ENCODE measurements around the gene METAP2. TPM values are rescaled to one million over a fixed set of nuclear protein-coding genes. Genes with fewer than 3 reads are reported as not detected.
"Not testable (repeated sequence)": the region's sequence is repeated elsewhere in the genome, so short reads cannot be mapped to it uniquely, and the experiment has no call there.

Gene METAP2
- total RNA-seq, 2 experiments from 2014 or later: 60.2 to 66.3 TPM

DNA sequence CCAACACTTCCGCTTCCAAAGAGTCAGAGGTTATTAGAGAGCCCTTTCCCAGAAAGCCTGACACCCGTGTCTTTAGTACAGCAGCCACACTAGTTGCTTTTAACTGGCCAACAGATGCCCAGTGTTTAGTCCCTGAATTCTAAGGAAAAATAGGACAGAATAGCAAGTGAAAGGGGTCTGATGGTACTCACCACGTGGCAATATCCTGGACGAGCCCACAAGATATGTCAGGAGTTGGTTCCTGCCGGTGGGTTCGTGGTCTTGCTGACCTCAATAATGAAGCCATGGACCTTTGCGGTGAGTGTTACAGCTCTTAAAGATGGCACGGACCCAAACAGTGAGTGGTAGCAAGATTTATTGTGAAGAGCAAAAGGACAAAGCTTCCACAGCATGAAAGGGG, 16.3 kb upstream of the METAP2 start:
- ATAC-seq (ENCODE audit: poor library complexity); H3K27me3 ChIP-seq (ENCODE audit: control insufficient read depth in 1 of 2, insufficient read depth in 2 of 2, low read length in 2 of 2); H3K4me3 Mint-ChIP-seq; H3K9me3 Mint-ChIP-seq; POLR2A ChIA-PET; DNase-seq; H3K36me3 Mint-ChIP-seq (ENCODE audit: low read depth); H3K27ac ChIP-seq (ENCODE audit: low read depth in 1 of 2, low read length in 2 of 2); intact Hi-C loops (cut with DNase I, micrococcal nuclease); H3K4me3 ChIP-seq (ENCODE audit: low read length); CTCF ChIA-PET; H3K27me3 Mint-ChIP-seq; H3K27ac Mint-ChIP-seq; H3K4me1 Mint-ChIP-seq (ENCODE audit: low read depth); H3K36me3 ChIP-seq (ENCODE audit: insufficient read depth, low read length); H3K4me1 ChIP-seq (ENCODE audit: insufficient read depth, low read length): not testable (repeated sequence)
- peaks cover 12 to 25% of the 10 kb centered on the region in 2 experiments for H3K9me3 ChIP-seq (ENCODE audit: control insufficient read depth in 1 of 2, insufficient read depth in 1 of 2, low read length in 2 of 2)

DNA sequence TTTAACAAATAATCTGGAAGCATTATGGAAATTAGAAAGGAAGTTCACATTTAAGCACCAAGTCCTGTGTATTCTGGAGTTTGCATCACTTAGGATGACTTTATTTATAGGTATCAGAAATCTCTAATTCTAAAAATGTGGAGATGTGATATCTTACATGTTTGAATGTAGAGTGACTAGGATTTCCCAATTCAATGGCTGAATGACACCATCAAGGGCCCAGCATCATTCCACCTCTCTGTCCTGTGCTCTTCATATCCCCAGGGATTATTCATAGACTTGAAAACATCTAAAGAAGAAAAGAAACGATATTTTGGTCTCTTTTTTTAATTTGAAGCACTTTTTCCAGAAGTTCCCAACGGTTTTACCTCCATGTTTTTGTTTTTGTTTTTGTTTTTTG, 15.2 kb upstream of the METAP2 start:
- peaks cover 3% of the 10 kb centered on the region for H3K36me3 Mint-ChIP-seq (ENCODE audit: low read depth)
- TF ChIP-seq, protein P1, sequence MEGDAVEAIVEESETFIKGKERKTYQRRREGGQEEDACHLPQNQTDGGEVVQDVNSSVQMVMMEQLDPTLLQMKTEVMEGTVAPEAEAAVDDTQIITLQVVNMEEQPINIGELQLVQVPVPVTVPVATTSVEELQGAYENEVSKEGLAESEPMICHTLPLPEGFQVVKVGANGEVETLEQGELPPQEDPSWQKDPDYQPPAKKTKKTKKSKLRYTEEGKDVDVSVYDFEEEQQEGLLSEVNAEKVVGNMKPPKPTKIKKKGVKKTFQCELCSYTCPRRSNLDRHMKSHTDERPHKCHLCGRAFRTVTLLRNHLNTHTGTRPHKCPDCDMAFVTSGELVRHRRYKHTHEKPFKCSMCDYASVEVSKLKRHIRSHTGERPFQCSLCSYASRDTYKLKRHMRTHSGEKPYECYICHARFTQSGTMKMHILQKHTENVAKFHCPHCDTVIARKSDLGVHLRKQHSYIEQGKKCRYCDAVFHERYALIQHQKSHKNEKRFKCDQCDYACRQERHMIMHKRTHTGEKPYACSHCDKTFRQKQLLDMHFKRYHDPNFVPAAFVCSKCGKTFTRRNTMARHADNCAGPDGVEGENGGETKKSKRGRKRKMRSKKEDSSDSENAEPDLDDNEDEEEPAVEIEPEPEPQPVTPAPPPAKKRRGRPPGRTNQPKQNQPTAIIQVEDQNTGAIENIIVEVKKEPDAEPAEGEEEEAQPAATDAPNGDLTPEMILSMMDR (IDR thresholded peaks at IDR 0.05): no peak
- no peak overlapping the region for H3K4me3 ChIP-seq (ENCODE audit: low read length)
- H3K27ac Mint-ChIP-seq: no peak overlapping the region
- ChIA-PET POLR2A (no interaction called here), CTCF (no interaction called here)
- ATAC-seq (ENCODE audit: poor library complexity) (no peak), DNase-seq (no peak)
- intact Hi-C loops (cut with DNase I, micrococcal nuclease): no loop called here
- no peaks in the 10 kb centered on the region for H3K9me3 Mint-ChIP-seq
- H3K4me1 Mint-ChIP-seq (ENCODE audit: low read depth): no peaks in the 10 kb centered on the region
- no peak overlapping the region for H3K4me3 Mint-ChIP-seq
- peaks cover 12 to 25% of the 10 kb centered on the region in 2 experiments for H3K9me3 ChIP-seq (ENCODE audit: control insufficient read depth in 1 of 2, insufficient read depth in 1 of 2, low read length in 2 of 2)
- no peak overlapping the region for H3K27ac ChIP-seq (ENCODE audit: low read depth in 1 of 2, low read length in 2 of 2)
- H3K27me3 ChIP-seq (ENCODE audit: control insufficient read depth in 1 of 2, insufficient read depth in 2 of 2, low read length in 2 of 2): peaks cover 0 to 4% of the 10 kb centered on the region in 2 experiments
- no peaks in the 10 kb centered on the region for H3K4me1 ChIP-seq (ENCODE audit: insufficient read depth, low read length)
- H3K27me3 Mint-ChIP-seq: no peaks in the 10 kb centered on the region
- no peaks in the 10 kb centered on the region for H3K36me3 ChIP-seq (ENCODE audit: insufficient read depth, low read length)

DNA sequence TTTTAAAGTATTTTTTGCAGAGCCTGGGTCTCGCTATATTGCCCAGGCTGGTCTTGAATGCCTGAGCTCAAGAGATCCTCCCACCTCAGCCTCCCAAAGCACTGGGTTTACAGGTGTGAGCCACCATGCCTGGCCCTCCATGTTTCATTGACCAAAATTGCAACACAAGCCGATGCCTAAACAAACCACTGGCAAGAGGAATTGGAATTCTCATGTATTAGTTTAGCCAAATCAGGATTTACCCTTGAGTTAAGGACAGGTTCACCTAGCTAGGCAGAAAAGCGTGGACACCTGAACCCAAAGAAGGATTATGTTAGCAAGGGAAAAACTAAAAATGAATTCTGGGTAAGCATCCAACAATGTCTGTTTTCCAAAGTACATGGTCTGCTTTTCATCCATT, 14.6 kb upstream of the METAP2 start:
- H3K9me3 Mint-ChIP-seq: no peaks in the 10 kb centered on the region
- POLR2A ChIA-PET: no interaction called here
- H3K4me3 ChIP-seq (ENCODE audit: low read length): no peak overlapping the region
- H3K27me3 ChIP-seq (ENCODE audit: control insufficient read depth in 1 of 2, insufficient read depth in 2 of 2, low read length in 2 of 2): peaks cover 0 to 4% of the 10 kb centered on the region in 2 experiments
- no peak overlapping the region for H3K4me3 Mint-ChIP-seq
- no peak overlapping the region for H3K27ac ChIP-seq (ENCODE audit: low read depth in 1 of 2, low read length in 2 of 2)
- H3K27me3 Mint-ChIP-seq: no peaks in the 10 kb centered on the region
- intact Hi-C loops (cut with DNase I, micrococcal nuclease): no loop called here
- no peaks in the 10 kb centered on the region for H3K4me1 Mint-ChIP-seq (ENCODE audit: low read depth)
- TF ChIP-seq, protein P1 (IDR thresholded peaks at IDR 0.05): no peak
- CTCF ChIA-PET: no interaction called here
- ATAC-seq (ENCODE audit: poor library complexity) (no peak), DNase-seq (no peak)
- peaks cover 3% of the 10 kb centered on the region for H3K36me3 Mint-ChIP-seq (ENCODE audit: low read depth)
- peaks cover 12 to 25% of the 10 kb centered on the region in 2 experiments for H3K9me3 ChIP-seq (ENCODE audit: control insufficient read depth in 1 of 2, insufficient read depth in 1 of 2, low read length in 2 of 2)
- no peak overlapping the region for H3K27ac Mint-ChIP-seq
- H3K36me3 ChIP-seq (ENCODE audit: insufficient read depth, low read length): no peaks in the 10 kb centered on the region
- H3K4me1 ChIP-seq (ENCODE audit: insufficient read depth, low read length): no peaks in the 10 kb centered on the region

DNA sequence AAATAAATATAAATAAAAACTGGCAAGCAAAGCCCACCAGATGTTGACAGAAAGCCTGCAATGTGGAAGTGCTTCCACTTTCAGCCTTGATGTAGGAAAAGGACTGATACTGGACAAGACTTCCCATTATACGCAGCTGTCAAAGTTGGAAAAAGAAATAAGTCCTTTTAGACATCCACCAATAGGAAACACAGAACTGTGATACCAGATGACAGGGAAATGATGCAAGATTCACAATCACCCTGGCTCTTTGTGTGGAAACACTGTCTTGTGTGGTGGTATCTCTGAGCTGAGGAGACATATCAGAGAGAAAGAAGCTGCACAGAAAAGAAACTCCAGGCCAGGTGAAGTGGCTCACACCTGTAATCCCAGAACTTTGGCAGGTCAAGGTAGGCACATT, 13.8 kb upstream of the METAP2 start:
- peaks cover 0 to 4% of the 10 kb centered on the region in 2 experiments for H3K27me3 ChIP-seq (ENCODE audit: control insufficient read depth in 1 of 2, insufficient read depth in 2 of 2, low read length in 2 of 2)
- H3K4me3 Mint-ChIP-seq: no peak overlapping the region
- ChIA-PET CTCF (no interaction called here), POLR2A (interaction anchor here (1.2 kb wide), 1 partner anchor 13 kb away, joined by 4 read pairs; no protein-coding TSS in a partner anchor)
- H3K4me3 ChIP-seq (ENCODE audit: low read length): no peak overlapping the region
- H3K4me1 ChIP-seq (ENCODE audit: insufficient read depth, low read length): no peaks in the 10 kb centered on the region
- no peaks in the 10 kb centered on the region for H3K36me3 ChIP-seq (ENCODE audit: insufficient read depth, low read length)
- H3K27ac Mint-ChIP-seq: no peak overlapping the region
- H3K9me3 Mint-ChIP-seq: no peaks in the 10 kb centered on the region
- ATAC-seq (ENCODE audit: poor library complexity) (no peak), DNase-seq (no peak)
- H3K27me3 Mint-ChIP-seq: no peaks in the 10 kb centered on the region
- TF ChIP-seq, protein P1 (IDR thresholded peaks at IDR 0.05): no peak
- peaks cover 12 to 25% of the 10 kb centered on the region in 2 experiments for H3K9me3 ChIP-seq (ENCODE audit: control insufficient read depth in 1 of 2, insufficient read depth in 1 of 2, low read length in 2 of 2)
- H3K4me1 Mint-ChIP-seq (ENCODE audit: low read depth): no peaks in the 10 kb centered on the region
- intact Hi-C loops (cut with DNase I, micrococcal nuclease): no loop called here
- H3K27ac ChIP-seq (ENCODE audit: low read depth in 1 of 2, low read length in 2 of 2): no peak overlapping the region
- H3K36me3 Mint-ChIP-seq (ENCODE audit: low read depth): peaks cover 3% of the 10 kb centered on the region

Measured in CD4-positive, alpha-beta T cell (primary cell).